Right kidney (tissue), 1 donor: ENCODE measurements around the gene PTPRD.

Experiments
- DNase-seq: peaks from one replicate; pipeline ENCODE4 v3.0.0-alpha.2; 2016

PTPRD gene

GRCh38 chr9:8627976-8628679 is 1984.7 kb downstream of the PTPRD start:
- no peak for DNase-seq

GRCh38 chr9:8622871-8623270 is 1989.9 kb downstream of the PTPRD start:
- no peak for DNase-seq

GRCh38 chr9:8622222-8622802 is 1990.5 kb downstream of the PTPRD start:
- no peak for DNase-seq

GRCh38 chr9:8621416-8621815 is 1991.4 kb downstream of the PTPRD start:
- DNase-seq: no peak

GRCh38 chr9:8616414-8616813 is 1996.4 kb downstream of the PTPRD start:
- no peak for DNase-seq

GRCh38 chr9:8614926-8615440 is 1997.8 kb downstream of the PTPRD start:
- DNase-seq: no peak

- no peak for DNase-seq
These were observed 1999.4 kb downstream of the PTPRD start for GRCh38 chr9:8613346-8613825.

- no peak for DNase-seq
These were observed 2001.6 kb downstream of the PTPRD start for GRCh38 chr9:8611153-8611552.

GRCh38 chr9:8610256-8610655 is 2002.5 kb downstream of the PTPRD start:
- DNase-seq: no peak

GRCh38 chr9:8605096-8605495 is 2007.7 kb downstream of the PTPRD start:
- DNase-seq: no peak

GRCh38 chr9:8604201-8604600 is 2008.6 kb downstream of the PTPRD start:
- DNase-seq: no peak

GRCh38 chr9:8600914-8601680 is 2011.7 kb downstream of the PTPRD start:
- DNase-seq: no peak

- DNase-seq: no peak
These were observed 2012.9 kb downstream of the PTPRD start for GRCh38 chr9:8599937-8600336.

GRCh38 chr9:8589476-8589875 is 2023.3 kb downstream of the PTPRD start:
- DNase-seq: no peak

GRCh38 chr9:8585036-8585435 is 2027.8 kb downstream of the PTPRD start:
- no peak for DNase-seq

- DNase-seq: no peak
These were observed 2033.1 kb downstream of the PTPRD start for GRCh38 chr9:8579661-8580060.

GRCh38 chr9:8576741-8577140 is 2036.1 kb downstream of the PTPRD start:
- no peak for DNase-seq

GRCh38 chr9:8574846-8575245 is 2038.0 kb downstream of the PTPRD start:
- DNase-seq: no peak

GRCh38 chr9:8572209-8572608 is 2040.6 kb downstream of the PTPRD start:
- DNase-seq: no peak

- no peak for DNase-seq
These were observed 2041.2 kb downstream of the PTPRD start for GRCh38 chr9:8571643-8572042.

GRCh38 chr9:8570776-8571175 is 2042.0 kb downstream of the PTPRD start:
- no peak for DNase-seq

- DNase-seq: no peak
These were observed 2043.0 kb downstream of the PTPRD start for GRCh38 chr9:8569823-8570222.

- no peak for DNase-seq
These were observed 2044.7 kb downstream of the PTPRD start for GRCh38 chr9:8567963-8568579.
